Activated CD8-positive, alpha-beta T cell treated with anti-CD3 and anti-CD28 coated beads for 36 hours (primary cell): ENCODE data around the gene COX19. TPM values are rescaled to one million over a fixed set of nuclear protein-coding genes. Genes with fewer than 3 reads are reported as not detected.

Experiments
- ATAC-seq: fragments of 200-7000 bp; cut with Tn5 transposase; one replicate; pipeline ENCODE4 v1.10.0; 2021; ENCODE audit warnings: mild to moderate bottlenecking, moderate library complexity
- CTCF ChIA-PET: fragments of 350-600 bp; sonication (Branson Sonifier 250); formaldehyde crosslinking; loops from one replicate; lab custom pipeline; 2021; ENCODE audit warnings: antibody characterized with exemption; lab: Charles Lee
- POLR2A ChIA-PET: fragments of 350-600 bp; sonication (Branson Sonifier 250); formaldehyde crosslinking; loops from one replicate; lab custom pipeline; 2021; ENCODE audit warnings: antibody characterized with exemption; lab: Charles Lee
- DNase-seq: peaks from one replicate; pipeline ENCODE4 v3.0.0-alpha.2; 2020
- H3K27ac Mint-ChIP-seq: one replicate; pipeline ENCODE4 v1.8.0; 2021; ENCODE audit warnings: mild to moderate bottlenecking, mixed read lengths
- H3K27me3 Mint-ChIP-seq: one replicate; pipeline ENCODE4 v1.8.0; 2021; ENCODE audit warnings: mixed read lengths
- H3K36me3 Mint-ChIP-seq: one replicate; pipeline ENCODE4 v1.8.0; 2021; ENCODE audit warnings: low read depth, mixed read lengths
- H3K4me1 Mint-ChIP-seq: one replicate; pipeline ENCODE4 v1.8.0; 2021; ENCODE audit warnings: low read depth, mixed read lengths
- H3K4me3 Mint-ChIP-seq: one replicate; pipeline ENCODE4 v1.8.0; 2021; ENCODE audit warnings: mild to moderate bottlenecking, moderate library complexity, mixed read lengths
- H3K9me3 Mint-ChIP-seq: one replicate; pipeline ENCODE4 v1.8.0; 2021; ENCODE audit warnings: mixed read lengths
- intact Hi-C: fragments of 100-400 bp; cut with micrococcal nuclease; formaldehyde crosslinking; loops from one replicate; pipeline ENCODE4 v1.10.0; 2022
- total RNA-seq, 2 experiments: library from RNA; stranded (reverse); gene quantifications; one replicate each; pipeline ENCODE4 v1.2.3, GENCODE V29; 2021
- TF ChIP-seq, protein P1 (sequence below): fragments of 200-600 bp; IDR thresholded peaks from one replicate; pipeline ENCODE4 v1.8.0; 2022; ENCODE audit warnings: antibody characterized with exemption, mild to moderate bottlenecking

Gene COX19
- total RNA-seq, 2 experiments from 2014 or later: 15.5 to 18.0 TPM

DNA sequence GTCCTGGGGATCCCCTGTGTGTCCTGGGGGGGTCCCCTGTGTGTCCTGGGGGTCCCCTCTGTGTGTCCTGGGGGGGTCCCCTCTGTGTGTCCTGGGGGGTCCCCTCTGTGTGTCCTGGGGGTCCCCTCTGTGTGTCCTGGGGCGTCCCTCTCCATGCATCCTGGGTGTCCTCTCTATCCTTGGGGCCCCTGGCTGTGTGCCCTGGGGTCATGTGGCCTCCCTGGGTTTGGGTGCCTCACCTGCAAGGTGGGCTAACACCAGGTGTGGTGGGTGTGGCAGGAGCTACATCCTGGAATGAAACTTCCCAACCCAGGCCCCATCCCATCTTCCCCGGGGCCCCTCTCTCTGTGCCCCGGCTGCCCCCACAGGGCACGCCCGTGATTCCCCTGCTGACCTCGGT lies 12.6 kb upstream of the COX19 start:
- no peak overlapping the region for H3K27ac Mint-ChIP-seq
- ChIA-PET CTCF (interaction anchor here (0.8 to 1.4 kb wide), 2 partner anchors 78 kb away, joined by 3 to 6 read pairs; no protein-coding TSS in a partner anchor), POLR2A (interaction anchor here (1.0 kb wide), 2 partner anchors 13 to 21 kb away, joined by 3 to 4 read pairs; partner anchors contain the start of gene COX19)
- no peak for DNase-seq
- no peak overlapping the region for H3K4me3 Mint-ChIP-seq
- TF ChIP-seq, protein P1, sequence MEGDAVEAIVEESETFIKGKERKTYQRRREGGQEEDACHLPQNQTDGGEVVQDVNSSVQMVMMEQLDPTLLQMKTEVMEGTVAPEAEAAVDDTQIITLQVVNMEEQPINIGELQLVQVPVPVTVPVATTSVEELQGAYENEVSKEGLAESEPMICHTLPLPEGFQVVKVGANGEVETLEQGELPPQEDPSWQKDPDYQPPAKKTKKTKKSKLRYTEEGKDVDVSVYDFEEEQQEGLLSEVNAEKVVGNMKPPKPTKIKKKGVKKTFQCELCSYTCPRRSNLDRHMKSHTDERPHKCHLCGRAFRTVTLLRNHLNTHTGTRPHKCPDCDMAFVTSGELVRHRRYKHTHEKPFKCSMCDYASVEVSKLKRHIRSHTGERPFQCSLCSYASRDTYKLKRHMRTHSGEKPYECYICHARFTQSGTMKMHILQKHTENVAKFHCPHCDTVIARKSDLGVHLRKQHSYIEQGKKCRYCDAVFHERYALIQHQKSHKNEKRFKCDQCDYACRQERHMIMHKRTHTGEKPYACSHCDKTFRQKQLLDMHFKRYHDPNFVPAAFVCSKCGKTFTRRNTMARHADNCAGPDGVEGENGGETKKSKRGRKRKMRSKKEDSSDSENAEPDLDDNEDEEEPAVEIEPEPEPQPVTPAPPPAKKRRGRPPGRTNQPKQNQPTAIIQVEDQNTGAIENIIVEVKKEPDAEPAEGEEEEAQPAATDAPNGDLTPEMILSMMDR: no peak
- intact Hi-C loops: no loop called here
- peaks cover 5% of the 10 kb centered on the region for H3K4me1 Mint-ChIP-seq
- no peaks in the 10 kb centered on the region for H3K36me3 Mint-ChIP-seq
- H3K9me3 Mint-ChIP-seq: no peaks in the 10 kb centered on the region
- peaks cover 4% of the 10 kb centered on the region for H3K27me3 Mint-ChIP-seq
- ATAC-seq: no peak

- no peaks in the 10 kb centered on the region for H3K9me3 Mint-ChIP-seq
- ChIA-PET POLR2A (interaction anchor here (2.9 kb wide), 1 partner anchor 12 kb away, joined by 10 read pairs; the partner anchor contains the start of gene COX19), CTCF (no interaction called here)
- no peak overlapping the region for H3K4me3 Mint-ChIP-seq
- no peak for DNase-seq
- peaks cover 4% of the 10 kb centered on the region for H3K27me3 Mint-ChIP-seq
- no peaks in the 10 kb centered on the region for H3K36me3 Mint-ChIP-seq
- H3K27ac Mint-ChIP-seq: no peak overlapping the region
- H3K4me1 Mint-ChIP-seq: peaks cover 3% of the 10 kb centered on the region
- ATAC-seq: no peak
- intact Hi-C loops: no loop called here
- TF ChIP-seq, protein P1: no peak
Measured at GRCh38 chr7:986766-987751, 11.7 kb upstream of the COX19 start.

GRCh38 chr7:985915-986741 lies 10.8 kb upstream of the COX19 start:
- Mint-ChIP-seq H3K27me3 (peaks cover 4% of the 10 kb centered on the region), H3K4me1 (peaks cover 3% of the 10 kb centered on the region), H3K36me3 (no peaks in the 10 kb centered on the region), H3K27ac (no peak overlapping the region), H3K4me3 (no peak overlapping the region), H3K9me3 (no peaks in the 10 kb centered on the region)
- POLR2A ChIA-PET: interaction anchor here (2.9 kb wide), 1 partner anchor 11 kb away, joined by 10 read pairs; the partner anchor contains the start of gene COX19
- DNase-seq (no peak), ATAC-seq (peak; percentile 15)
- intact Hi-C loops: no loop called here
- CTCF ChIA-PET: interaction anchor here (1.4 kb wide), 2 partner anchors 7 to 10 kb away, joined by 3 read pairs; no protein-coding TSS in a partner anchor
- TF ChIP-seq, protein P1: no peak

- ChIA-PET CTCF (interaction anchor here (0.7 to 1.4 kb wide), 3 partner anchors 8 to 191 kb away, joined by 3 read pairs; no protein-coding TSS in a partner anchor), POLR2A (interaction anchor here (0.6 to 2.9 kb wide), 2 partner anchors 10 to 101 kb away, joined by 3 to 10 read pairs; partner anchors contain the start of gene COX19)
- H3K27me3 Mint-ChIP-seq: peaks cover 4% of the 10 kb centered on the region
- no peaks in the 10 kb centered on the region for H3K9me3 Mint-ChIP-seq
- no peaks in the 10 kb centered on the region for H3K36me3 Mint-ChIP-seq
- no peak overlapping the region for H3K4me3 Mint-ChIP-seq
- H3K4me1 Mint-ChIP-seq: peaks cover 3% of the 10 kb centered on the region
- ATAC-seq (no peak), DNase-seq (no peak)
- intact Hi-C loops: no loop called here
- TF ChIP-seq, protein P1: no peak
- no peak overlapping the region for H3K27ac Mint-ChIP-seq
Measured at GRCh38 chr7:985127-985416, 9.7 kb upstream of the COX19 start.
